ENCODE data around the gene FOXO4. TPM values are rescaled to one million over a fixed set of nuclear protein-coding genes. Genes with fewer than 3 reads are reported as not detected.

The FOXO4 gene
- total RNA-seq, 1 experiment from 2014 or later: 17.7 TPM

DNA sequence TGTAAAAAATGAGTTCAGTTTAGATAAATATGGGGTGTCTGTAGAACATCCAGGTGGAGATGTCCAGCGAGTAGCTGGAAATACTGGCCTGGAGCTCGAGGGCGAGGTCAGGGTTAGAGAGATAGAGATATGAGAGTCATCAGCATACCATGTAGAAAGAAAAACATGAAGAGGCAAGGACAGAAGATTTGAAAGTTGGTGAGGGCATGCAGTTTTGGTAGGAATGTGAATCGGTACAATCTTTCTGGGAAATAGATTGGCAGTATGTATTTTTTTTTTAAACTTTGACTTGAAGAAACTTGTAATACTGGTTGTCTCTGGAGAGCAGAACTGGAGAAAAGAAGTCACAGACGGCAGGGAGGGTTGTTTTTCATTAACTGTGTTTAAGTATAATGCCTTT is 25.1 kb upstream of the FOXO4 start:
- no peak overlapping the region for H2BK20ac ChIP-seq (ENCODE audit: low read depth, low read length, poor library complexity, severe bottlenecking)
- H3K4me3 Mint-ChIP-seq: no peak overlapping the region
- no peak overlapping the region for H3K4ac ChIP-seq (ENCODE audit: low read depth, low read length)
- H3K9me3 ChIP-seq (ENCODE audit: control insufficient read depth, low read depth, low read length): peaks cover 11% of the 10 kb centered on the region
- no peak overlapping the region for H4K8ac ChIP-seq (replicated peaks; ENCODE audit: insufficient read length, low read depth, low read length)
- no peaks in the 10 kb centered on the region for H3K27me3 ChIP-seq (ENCODE audit: insufficient read depth, low read length)
- H3K27ac Mint-ChIP-seq: no peak overlapping the region
- peaks cover 2% of the 10 kb centered on the region; the same call in 1 of the 2 replicates for H3K79me2 ChIP-seq (ENCODE audit: insufficient read depth, low read length)
- H4K5ac ChIP-seq (ENCODE audit: insufficient read length, low read depth, low read length): no peak overlapping the region
- H3K9ac ChIP-seq (ENCODE audit: extremely low read depth, insufficient read length, low read length): no peak overlapping the region
- H2AFZ ChIP-seq (ENCODE audit: low read length): no peak overlapping the region
- H3K14ac ChIP-seq (ENCODE audit: insufficient read depth, low read length): no peak overlapping the region
- no peaks in the 10 kb centered on the region for H3K4me1 ChIP-seq (ENCODE audit: insufficient read depth, low read length)
- H3K4me2 ChIP-seq (ENCODE audit: insufficient read depth, insufficient read length, low read length): no peak overlapping the region
- WGBS (ENCODE audit: extremely low coverage, insufficient read length, low lambda C conversion rate): no CpG with 5 or more reads among the region's 5 CpGs
- H2BK15ac ChIP-seq (ENCODE audit: low read depth, low read length): no peak overlapping the region
- H2BK120ac ChIP-seq (ENCODE audit: low read depth, low read length, poor library complexity, severe bottlenecking): no peak overlapping the region
- TF ChIP-seq, protein P1, sequence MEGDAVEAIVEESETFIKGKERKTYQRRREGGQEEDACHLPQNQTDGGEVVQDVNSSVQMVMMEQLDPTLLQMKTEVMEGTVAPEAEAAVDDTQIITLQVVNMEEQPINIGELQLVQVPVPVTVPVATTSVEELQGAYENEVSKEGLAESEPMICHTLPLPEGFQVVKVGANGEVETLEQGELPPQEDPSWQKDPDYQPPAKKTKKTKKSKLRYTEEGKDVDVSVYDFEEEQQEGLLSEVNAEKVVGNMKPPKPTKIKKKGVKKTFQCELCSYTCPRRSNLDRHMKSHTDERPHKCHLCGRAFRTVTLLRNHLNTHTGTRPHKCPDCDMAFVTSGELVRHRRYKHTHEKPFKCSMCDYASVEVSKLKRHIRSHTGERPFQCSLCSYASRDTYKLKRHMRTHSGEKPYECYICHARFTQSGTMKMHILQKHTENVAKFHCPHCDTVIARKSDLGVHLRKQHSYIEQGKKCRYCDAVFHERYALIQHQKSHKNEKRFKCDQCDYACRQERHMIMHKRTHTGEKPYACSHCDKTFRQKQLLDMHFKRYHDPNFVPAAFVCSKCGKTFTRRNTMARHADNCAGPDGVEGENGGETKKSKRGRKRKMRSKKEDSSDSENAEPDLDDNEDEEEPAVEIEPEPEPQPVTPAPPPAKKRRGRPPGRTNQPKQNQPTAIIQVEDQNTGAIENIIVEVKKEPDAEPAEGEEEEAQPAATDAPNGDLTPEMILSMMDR (conservative IDR thresholded peaks at IDR 0.05): no peak
- H3K4me1 Mint-ChIP-seq: peaks cover 6 to 8% of the 10 kb centered on the region in 2 experiments; a peak in 1 of 4 replicates
- H3K27ac ChIP-seq (ENCODE audit: insufficient read length, low read depth, low read length): no peak overlapping the region
- peaks cover 43 to 70% of the 10 kb centered on the region in 2 experiments for H3K9me3 Mint-ChIP-seq
- no peak for DNase-seq
- H3K36me3 Mint-ChIP-seq (ENCODE audit: insufficient read depth in 1 of 3, low read depth in 3 of 3): peaks cover 2 to 5% (median 4%) of the 10 kb centered on the region in 3 experiments; a peak in 4 of 7 replicates
- no peaks in the 10 kb centered on the region for H3K79me1 ChIP-seq (ENCODE audit: insufficient read depth, low read depth, low read length, poor library complexity, severe bottlenecking)
- H4K91ac ChIP-seq (ENCODE audit: insufficient read length, low read depth, low read length): no peak overlapping the region
- H2AK5ac ChIP-seq (ENCODE audit: insufficient read length, low read length): no peak overlapping the region
- no peaks in the 10 kb centered on the region for H3K23me2 ChIP-seq (ENCODE audit: insufficient read length, low read depth, low read length, poor library complexity, severe bottlenecking)
- no peak overlapping the region for H3K56ac ChIP-seq (ENCODE audit: insufficient read length, low read depth, low read length)
- no peak overlapping the region for H2BK12ac ChIP-seq (ENCODE audit: insufficient read length, low read depth, low read length)
- H3K27me3 Mint-ChIP-seq (ENCODE audit: low read depth): peaks cover 10% of the 10 kb centered on the region
- H4K20me1 ChIP-seq (ENCODE audit: control insufficient read depth, insufficient read depth, insufficient read length): no peaks in the 10 kb centered on the region
- no peak overlapping the region for H3K18ac ChIP-seq (ENCODE audit: insufficient read length, low read depth, low read length)
- no peak overlapping the region for H2BK5ac ChIP-seq (ENCODE audit: insufficient read length, low read length)
- H3T11ph ChIP-seq (ENCODE audit: low read length): no peak overlapping the region
- no peak overlapping the region for H3K23ac ChIP-seq (ENCODE audit: insufficient read length, low read depth, low read length)
